ENCODE measurements around the gene HRH4.

HRH4 gene

DNA sequence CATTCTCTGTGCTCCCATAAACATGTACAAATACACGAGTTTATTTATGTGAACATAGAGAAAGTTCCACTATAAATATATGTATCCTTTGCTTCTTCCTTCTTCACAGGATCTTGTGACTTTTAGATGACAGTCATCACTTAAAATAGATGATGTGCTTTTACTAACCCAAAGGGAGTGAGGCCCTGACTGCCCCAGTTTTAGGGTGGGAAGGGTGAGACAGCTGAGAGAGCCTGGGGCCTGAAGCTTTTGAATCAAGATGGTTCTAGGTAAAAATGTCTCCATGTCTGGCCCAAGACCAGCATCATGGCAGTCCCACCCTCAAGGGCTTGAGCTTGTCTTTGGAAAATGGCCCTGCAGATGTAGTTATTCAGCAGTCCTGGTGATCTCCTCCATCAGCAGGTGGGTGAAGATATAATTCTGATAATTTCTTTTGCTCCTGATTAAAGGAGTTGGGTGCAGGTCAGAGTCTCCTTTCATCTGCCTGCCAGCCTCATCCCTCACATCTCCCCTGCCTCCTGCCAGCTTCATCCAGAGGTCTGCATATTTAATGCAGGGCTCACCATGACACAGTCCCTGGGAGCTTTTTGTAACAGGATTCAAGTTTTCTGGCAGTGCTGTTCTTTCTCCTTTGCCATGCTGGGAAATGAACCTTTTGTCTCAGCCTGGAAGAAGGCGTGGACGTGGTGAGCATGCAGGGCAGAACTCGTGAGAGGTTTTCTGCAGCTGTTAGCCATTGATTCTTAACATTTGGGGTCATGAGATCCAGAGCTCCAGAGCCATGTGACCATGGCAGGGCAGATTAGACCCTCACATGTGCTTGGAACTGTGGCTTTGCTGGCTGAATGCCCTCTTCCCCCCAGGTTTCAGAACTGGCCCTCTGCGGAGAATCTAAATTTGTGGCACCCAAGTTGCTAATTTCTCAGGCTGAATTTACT is 2.7 kb downstream of the HRH4 start:
- no peak overlapping the region for H3K4me3 ChIP-seq (ENCODE audit: low read depth, low read length)
- TF ChIP-seq, protein P1, sequence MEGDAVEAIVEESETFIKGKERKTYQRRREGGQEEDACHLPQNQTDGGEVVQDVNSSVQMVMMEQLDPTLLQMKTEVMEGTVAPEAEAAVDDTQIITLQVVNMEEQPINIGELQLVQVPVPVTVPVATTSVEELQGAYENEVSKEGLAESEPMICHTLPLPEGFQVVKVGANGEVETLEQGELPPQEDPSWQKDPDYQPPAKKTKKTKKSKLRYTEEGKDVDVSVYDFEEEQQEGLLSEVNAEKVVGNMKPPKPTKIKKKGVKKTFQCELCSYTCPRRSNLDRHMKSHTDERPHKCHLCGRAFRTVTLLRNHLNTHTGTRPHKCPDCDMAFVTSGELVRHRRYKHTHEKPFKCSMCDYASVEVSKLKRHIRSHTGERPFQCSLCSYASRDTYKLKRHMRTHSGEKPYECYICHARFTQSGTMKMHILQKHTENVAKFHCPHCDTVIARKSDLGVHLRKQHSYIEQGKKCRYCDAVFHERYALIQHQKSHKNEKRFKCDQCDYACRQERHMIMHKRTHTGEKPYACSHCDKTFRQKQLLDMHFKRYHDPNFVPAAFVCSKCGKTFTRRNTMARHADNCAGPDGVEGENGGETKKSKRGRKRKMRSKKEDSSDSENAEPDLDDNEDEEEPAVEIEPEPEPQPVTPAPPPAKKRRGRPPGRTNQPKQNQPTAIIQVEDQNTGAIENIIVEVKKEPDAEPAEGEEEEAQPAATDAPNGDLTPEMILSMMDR (IDR thresholded peaks at IDR 0.05; ENCODE audit: low read depth, low read length, missing control alignments), result no peak
- DNase-seq (ENCODE audit: low read depth), result no peak

DNA sequence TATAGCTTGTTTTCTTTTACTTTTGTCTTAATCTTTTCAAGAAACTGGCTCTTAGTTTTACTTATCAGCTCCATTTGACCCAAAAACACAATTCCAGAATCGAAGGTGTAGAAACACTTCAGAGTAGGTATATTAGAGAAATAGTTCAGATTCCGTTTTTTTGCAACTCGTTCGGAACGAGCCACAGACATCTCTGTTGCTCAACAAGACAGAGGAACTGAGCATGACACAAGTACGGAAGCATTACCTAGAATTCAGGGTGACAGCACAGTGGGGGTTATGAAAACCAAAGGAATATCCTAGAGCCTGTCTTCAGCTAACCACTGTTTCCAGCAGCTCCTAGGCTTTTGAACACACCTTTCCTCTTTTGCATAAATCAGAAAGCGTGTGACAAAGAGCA is 5.0 kb downstream of the HRH4 start:
- no peak overlapping the region for H3K4me3 ChIP-seq (ENCODE audit: low read depth, low read length)
- TF ChIP-seq, protein P1 (IDR thresholded peaks at IDR 0.05; ENCODE audit: low read depth, low read length, missing control alignments), result no peak
- DNase-seq (ENCODE audit: low read depth), result no peak

DNA sequence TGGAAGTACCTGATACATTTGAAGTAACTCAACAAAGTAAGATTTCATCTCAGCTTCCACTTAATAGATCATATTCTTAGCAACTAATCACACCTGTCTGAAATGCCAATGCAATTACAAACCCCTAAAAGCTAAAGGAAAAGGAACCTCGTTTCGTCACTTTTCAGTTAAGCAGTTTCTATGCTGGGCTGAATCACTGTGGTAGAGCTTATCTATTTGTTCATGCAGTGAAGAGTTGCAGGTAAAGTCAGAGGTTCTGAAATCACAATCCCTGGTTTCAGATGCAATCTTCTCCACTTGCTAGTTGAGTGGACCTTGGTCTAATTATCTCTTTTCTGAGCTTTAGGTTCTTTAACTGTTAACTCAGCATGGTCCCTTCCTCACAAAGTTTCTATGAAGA is 6.3 kb downstream of the HRH4 start:
- DNase-seq (ENCODE audit: low read depth), result no peak
- TF ChIP-seq, protein P1 (IDR thresholded peaks at IDR 0.05; ENCODE audit: low read depth, low read length, missing control alignments), result no peak
- no peak overlapping the region for H3K4me3 ChIP-seq (ENCODE audit: low read depth, low read length)

DNA sequence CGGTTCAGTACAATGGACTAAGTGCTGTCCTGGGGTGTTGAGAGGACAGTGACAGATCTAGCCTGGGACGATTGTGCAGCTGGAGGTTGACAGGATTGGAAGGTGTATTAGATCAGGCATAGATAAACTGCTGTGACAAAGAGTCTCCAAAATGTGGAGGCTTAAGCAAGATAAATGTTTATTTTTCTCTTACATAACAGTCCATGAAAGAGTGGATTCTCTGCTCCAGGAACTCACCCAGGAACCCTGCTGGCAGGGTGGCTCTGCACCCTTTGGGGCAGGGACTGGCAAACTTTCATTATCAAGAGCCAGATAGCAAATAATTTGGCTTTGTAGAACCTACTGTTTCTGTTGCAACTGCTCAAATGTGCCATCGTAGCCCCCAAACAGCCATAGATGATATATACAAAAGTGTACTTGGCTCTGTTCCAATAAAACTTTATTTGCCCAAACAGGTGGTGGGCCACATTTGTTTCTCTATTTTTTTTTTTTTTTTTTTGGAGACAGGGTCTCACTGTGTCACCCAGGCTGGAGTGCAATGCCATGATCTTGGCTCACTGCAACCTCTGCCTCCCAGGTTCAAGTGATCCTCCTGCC is 9.7 kb downstream of the HRH4 start:
- TF ChIP-seq, protein P1 (IDR thresholded peaks at IDR 0.05; ENCODE audit: low read depth, low read length, missing control alignments), result no peak
- H3K4me3 ChIP-seq (ENCODE audit: low read depth, low read length), result no peak overlapping the region
- DNase-seq (ENCODE audit: low read depth), result no peak

GRCh38 chr18:24470805-24471204 is 10.4 kb downstream of the HRH4 start:
- TF ChIP-seq, protein P1 (IDR thresholded peaks at IDR 0.05; ENCODE audit: low read depth, low read length, missing control alignments), result no peak

DNA sequence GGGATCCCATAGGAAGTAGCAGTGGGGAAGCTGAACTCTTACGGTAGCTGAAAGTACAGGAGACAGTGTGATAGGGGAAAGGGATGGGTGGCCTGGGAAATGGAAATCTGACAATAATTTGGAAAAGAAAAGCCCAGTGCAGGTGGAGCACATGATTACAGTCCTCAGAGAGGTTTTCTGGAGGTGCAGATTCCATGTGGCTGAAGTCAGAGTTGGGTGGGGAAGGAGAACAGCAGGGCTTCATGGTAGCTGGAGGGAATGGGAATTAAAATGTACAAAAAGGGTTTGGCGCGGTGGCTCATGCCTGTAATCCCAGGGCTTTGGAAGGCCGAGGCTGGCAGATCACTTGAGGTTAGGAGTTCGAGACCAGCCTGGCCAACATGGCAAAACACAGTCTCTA is 12.2 kb downstream of the HRH4 start:
- no peak overlapping the region for H3K4me3 ChIP-seq (ENCODE audit: low read depth, low read length)
- no peak for DNase-seq (ENCODE audit: low read depth)
- TF ChIP-seq, protein P1 (IDR thresholded peaks at IDR 0.05; ENCODE audit: low read depth, low read length, missing control alignments), result no peak

More at GRCh38 chr18:24470805-24471204, 10.4 kb downstream of the HRH4 start:
- DNase-seq (ENCODE audit: low read depth), result no peak
- H3K4me3 ChIP-seq (ENCODE audit: low read depth, low read length), result no peak overlapping the region

All from GM12864 (cell line).